NOMO-1 treated with dmso at 0.1 percent for 144 hours (cell line): ENCODE data around the gene LCK.
A peak's percentile ranks its signal among the peaks of the same experiment; 100 is the strongest.
"Not testable (repeated sequence)": the region's sequence is repeated elsewhere in the genome, so short reads cannot be mapped to it uniquely, and the experiment has no call there.

Experiments used
- DNase-seq: peaks from one replicate; lab custom pipeline; 2025; ENCODE audit not compliant: unreplicated experiment; lab: John Stamatoyannopoulos, UW

The LCK gene

DNA sequence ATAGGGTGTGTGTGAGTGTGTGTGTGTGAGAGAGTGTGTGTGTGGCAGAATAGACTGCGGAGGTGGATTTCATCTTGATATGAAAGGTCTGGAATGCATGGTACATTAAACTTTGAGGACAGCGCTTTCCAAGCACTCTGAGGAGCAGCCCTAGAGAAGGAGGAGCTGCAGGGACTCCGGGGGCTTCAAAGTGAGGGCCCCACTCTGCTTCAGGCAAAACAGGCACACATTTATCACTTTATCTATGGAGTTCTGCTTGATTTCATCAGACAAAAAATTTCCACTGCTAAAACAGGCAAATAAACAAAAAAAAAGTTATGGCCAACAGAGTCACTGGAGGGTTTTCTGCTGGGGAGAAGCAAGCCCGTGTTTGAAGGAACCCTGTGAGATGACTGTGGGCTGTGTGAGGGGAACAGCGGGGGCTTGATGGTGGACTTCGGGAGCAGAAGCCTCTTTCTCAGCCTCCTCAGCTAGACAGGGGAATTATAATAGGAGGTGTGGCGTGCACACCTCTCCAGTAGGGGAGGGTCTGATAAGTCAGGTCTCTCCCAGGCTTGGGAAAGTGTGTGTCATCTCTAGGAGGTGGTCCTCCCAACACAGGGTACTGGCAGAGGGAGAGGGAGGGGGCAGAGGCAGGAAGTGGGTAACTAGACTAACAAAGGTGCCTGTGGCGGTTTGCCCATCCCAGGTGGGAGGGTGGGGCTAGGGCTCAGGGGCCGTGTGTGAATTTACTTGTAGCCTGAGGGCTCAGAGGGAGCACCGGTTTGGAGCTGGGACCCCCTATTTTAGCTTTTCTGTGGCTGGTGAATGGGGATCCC is 22.5 kb downstream of the LCK start:
- DNase-seq, result no peak

DNA sequence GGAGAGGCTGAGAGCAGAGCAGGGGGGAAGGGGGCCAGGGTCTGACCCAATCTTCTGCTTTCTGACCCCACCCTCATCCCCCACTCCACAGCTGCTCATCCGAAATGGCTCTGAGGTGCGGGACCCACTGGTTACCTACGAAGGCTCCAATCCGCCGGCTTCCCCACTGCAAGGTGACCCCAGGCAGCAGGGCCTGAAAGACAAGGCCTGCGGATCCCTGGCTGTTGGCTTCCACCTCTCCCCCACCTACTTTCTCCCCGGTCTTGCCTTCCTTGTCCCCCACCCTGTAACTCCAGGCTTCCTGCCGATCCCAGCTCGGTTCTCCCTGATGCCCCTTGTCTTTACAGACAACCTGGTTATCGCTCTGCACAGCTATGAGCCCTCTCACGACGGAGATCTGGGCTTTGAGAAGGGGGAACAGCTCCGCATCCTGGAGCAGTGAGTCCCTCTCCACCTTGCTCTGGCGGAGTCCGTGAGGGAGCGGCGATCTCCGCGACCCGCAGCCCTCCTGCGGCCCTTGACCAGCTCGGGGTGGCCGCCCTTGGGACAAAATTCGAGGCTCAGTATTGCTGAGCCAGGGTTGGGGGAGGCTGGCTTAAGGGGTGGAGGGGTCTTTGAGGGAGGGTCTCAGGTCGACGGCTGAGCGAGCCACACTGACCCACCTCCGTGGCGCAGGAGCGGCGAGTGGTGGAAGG is 23.7 kb downstream of the LCK start:
- no peak for DNase-seq

DNA sequence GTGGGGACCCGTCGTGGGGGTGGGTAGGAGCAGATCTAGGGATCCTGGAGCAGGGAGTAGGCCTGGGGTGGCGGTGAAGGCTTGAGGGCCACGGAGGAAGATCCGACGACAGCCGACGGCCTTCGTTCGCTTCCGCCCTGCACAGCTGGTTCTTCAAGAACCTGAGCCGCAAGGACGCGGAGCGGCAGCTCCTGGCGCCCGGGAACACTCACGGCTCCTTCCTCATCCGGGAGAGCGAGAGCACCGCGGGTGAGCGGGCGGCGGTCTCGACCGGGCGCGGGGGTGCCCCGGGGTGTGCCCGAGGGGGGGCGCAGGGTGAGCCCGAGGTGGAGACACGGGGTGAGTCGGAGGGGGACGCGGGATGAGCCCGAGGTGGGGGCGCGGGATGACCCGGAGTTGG is 24.4 kb downstream of the LCK start:
- DNase-seq, result no peak

DNA sequence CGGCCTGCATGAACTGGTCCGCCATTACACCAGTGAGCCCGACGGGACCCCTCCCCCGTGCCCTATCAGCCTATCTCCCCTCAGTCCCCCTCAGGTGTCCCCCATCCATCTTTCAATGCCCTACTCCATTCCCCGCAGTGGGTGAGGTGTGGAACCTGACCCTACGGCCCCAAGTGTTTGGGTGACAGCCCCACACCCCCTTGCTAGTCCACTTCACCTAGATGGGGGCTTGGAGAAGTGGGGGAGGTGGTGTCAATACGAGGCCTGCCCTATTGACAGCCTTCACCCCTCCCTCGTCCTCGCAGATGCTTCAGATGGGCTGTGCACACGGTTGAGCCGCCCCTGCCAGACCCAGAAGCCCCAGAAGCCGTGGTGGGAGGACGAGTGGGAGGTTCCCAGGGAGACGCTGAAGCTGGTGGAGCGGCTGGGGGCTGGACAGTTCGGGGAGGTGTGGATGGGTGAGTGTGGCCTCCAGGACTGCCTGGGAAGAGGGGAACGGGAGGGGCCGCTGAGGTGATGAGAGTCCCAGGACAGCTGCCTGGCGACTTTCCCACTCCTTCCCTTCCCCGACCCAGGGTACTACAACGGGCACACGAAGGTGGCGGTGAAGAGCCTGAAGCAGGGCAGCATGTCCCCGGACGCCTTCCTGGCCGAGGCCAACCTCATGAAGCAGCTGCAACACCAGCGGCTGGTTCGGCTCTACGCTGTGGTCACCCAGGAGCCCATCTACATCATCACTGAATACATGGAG is 25.1 kb downstream of the LCK start:
- no peak for DNase-seq

DNA sequence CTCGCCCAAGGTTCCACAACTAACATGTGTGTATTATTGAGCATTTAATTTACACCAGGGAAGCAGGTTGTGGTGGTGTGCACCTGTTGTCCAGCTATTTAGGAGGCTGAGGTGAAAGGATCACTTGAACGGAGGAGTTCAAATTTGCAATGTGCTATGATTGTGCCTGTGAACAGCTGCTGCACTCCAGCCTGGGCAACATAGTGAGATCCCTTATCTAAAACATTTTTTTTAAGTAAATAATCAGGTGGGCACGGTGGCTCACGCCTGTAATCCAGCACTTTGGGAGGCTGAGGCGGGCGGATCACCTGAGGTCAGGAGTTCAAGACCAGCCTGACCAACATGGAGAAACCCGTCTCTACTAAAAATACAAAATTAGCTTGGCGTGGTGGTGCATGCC is 33.7 kb downstream of the LCK start:
- not testable (repeated sequence) for DNase-seq

DNA sequence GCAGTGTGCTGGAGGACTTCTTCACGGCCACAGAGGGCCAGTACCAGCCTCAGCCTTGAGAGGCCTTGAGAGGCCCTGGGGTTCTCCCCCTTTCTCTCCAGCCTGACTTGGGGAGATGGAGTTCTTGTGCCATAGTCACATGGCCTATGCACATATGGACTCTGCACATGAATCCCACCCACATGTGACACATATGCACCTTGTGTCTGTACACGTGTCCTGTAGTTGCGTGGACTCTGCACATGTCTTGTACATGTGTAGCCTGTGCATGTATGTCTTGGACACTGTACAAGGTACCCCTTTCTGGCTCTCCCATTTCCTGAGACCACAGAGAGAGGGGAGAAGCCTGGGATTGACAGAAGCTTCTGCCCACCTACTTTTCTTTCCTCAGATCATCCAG is 34.6 kb downstream of the LCK start:
- DNase-seq, result no peak

DNA sequence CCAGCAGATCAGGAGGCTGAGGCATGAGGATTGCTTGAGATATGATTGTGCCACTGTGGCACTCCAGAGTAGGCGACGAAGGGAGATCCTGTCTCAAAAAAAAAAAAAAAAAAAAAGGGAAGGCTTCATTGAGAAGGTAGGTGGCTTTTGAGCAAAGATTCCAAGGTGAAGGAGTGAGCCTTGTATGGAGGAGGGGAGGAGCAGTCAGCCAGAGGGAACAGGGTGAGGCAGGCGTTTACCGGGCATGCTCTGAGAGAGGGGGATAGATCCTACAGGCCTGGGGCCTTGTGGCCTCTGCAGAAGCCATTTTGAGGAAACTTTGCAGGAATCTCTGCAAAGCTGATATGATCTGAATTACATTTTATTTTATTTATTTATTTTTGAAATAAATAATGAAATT is 35.7 kb downstream of the LCK start:
- no peak for DNase-seq

DNA sequence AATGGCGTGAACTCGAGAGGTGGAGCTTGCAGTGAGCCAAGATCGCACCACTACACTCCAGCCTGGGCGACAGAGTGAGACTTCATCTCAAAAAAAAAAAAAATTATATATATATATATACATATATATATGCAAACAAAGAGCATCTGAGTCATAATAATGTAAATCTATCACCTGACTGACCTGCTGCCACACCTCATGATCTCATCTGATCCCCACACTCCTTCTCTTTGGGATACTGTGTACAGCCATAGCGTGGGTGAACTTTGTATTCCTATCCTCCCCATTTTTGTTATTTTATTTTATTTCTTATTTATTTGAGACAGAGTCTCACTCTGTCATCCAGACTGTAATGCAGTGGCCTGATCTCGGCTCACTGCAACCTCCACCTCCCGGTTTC is 38.2 kb downstream of the LCK start:
- DNase-seq, result no peak

DNA sequence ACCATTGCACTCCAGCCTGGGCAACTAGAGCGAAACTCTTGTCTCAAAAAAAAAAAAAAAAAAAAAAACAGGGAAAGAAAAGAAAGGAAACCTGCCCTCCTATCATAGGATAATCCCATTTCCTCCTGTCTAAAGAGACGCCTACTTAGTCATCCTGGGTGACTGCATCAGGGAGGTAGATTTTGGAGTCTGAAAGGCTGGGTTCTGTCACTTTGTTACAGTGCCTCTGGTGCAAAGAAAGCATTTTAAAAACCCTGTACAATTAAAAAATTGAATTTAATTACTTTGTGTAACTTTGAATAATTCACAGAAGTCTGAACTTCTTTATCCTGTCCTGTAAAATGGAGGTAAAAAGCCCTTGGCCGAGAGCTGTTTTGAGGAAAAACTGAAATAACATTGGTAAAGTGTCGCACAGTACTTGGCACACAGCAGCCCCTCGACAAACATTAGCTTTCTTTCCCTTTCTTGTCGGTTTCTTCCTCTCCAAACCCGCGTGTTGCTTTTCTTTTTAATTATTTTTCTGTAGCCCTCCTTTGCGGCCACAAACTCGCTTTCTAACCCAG is 40.2 kb downstream of the LCK start:
- no peak for DNase-seq

DNA sequence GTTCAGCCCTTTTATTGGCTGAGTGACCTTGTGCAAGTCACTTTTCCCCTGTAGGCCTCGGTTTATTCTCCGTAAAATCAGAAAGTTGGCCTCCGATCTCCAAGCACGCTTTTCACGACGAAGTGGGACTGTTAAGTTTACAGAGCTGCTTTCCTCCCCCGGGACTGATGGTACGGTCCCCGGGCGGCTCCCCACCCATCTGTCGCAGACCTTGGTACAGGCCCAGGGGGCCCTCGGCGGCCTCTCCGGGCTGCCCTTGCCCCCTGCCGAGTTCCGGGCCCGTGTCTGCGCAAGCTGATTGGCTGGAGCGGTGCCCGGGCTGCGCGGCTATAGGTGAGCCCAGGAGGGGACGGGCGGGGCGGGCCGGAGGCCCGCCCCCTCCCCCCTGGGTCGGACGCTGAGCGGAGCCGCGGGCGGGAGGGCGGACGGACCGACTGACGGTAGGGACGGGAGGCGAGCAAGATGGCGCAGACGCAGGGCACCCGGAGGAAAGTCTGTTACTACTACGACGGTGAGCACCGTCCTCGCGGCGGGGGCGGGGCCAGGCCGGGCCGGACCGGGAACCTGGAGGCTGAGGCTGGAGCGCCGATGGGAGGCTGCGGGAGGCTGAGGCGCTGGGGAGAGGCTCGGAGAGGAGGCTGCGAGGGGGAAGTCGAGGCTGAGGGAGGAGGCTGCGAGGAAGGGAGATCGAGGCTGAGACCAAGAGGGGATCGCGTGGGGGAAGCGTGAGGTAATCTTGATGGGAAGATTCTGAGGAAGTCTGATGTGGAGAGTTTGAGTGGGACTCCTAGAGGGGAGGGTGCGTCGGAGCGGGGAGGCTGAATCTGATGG is 40.9 kb downstream of the LCK start, which contains the start of gene HDAC1:
Gene HDAC1, plus strand, starts transcription at position 376 of the 831 bp plus-strand sequence. Its CDS starts 87 bp downstream, at position 463.
- peak; percentile 97 for DNase-seq

DNA sequence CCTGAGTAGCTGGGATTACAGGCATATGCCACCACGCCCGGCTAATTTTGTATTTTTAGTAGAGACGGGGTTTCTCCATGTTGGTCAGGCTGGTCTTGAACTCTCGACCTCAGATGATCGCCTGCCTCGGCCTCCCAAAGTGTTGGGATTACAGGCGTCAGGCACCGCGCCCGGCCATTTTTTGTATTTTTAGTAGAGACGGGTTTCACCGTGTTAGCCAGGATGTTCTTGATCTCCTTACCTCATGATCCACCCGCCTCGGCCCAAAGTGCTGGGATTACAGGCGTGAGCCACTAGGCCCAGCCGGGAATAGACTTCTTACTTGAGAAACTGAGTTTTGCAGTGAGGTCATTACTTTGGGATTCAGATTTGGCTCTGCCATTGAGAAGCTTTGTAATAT is 47.1 kb downstream of the LCK start:
- not testable (repeated sequence) for DNase-seq

DNA sequence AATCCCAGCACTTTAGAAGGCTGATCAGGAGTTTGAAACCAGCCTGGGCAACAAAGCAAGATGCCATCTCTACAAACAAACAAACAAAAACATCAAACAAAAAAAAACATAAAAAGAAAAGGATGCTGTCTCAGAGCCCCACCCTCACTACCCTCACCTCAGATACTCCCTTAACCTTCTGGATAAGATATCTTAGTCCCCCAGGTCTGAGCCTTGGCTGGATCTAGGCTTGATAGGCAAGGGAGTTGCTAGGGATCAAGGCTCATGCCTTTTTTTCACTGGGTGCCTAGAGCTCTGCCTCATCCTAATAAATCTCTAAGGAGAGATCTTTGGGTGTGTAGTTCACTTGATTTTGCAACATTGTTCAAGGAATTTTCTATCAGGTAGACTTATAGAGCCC is 48.3 kb downstream of the LCK start:
- no peak for DNase-seq

DNA sequence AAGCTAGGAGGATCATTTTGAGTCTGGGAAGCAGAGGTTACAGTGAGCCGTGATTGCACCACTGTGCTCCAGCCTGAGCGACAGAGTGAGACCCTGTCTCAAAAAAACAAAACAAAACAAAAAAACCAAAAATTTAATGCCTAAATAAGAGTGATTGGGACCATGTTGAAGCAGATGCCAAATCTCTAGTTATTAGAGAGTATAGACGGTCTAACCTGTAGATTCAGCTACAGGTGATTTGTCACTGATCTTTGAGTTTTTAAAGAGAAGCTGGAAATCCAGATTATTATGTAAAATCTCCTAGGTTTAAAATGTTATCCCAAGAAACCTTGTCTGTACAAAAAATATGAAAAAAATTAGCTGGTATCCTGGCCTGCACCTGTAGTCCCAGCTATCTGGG is 52.3 kb downstream of the LCK start:
- DNase-seq, result no peak

DNA sequence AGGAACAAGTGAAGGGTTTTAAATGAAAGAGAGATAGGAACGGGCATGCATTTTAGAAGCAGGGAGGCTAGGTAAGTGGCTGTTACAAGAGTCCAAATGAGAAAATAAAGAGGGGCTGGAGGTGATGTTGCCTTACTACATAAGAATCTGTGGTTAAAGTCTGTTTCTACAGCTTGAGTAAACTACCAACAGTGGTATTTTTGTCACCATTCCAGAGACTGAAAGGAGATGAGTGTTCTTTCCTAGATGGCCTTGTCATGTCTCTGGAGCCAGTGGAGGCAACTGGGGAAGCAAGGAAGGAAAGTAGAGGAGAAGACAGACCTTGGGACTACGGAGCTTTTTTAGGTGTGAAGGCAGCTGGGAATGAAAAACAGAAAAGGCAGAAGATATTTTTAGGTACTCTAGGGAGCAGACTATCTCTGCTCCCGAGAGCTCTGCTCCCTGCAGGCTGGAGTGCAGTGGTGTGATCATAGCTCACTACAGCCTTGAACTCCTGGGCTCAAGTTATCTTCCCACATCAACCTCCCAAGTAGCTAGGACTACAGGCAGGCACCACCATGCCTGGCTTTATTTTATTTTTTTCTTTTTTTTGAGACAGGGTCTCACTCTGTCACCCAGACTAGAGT is 53.0 kb downstream of the LCK start:
- no peak for DNase-seq

DNA sequence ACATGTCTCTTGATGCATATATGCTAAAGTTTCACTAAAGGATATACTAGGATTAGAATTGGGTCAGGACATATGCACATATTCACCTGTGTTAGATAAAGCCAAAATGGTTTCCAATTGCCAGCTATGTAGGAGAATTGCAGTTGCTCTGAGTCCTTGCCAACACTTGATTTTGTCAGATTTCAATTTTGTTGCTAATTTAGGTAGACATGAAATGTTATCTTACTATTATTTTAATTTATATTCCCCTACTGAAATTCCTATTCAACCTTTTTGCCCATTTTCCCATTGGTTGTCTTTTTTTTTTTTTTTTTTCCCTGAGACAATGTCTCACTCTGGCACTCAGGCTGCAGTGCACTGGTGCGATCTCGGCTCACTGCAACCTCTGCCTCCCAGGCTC is 54.2 kb downstream of the LCK start:
- no peak for DNase-seq

DNA sequence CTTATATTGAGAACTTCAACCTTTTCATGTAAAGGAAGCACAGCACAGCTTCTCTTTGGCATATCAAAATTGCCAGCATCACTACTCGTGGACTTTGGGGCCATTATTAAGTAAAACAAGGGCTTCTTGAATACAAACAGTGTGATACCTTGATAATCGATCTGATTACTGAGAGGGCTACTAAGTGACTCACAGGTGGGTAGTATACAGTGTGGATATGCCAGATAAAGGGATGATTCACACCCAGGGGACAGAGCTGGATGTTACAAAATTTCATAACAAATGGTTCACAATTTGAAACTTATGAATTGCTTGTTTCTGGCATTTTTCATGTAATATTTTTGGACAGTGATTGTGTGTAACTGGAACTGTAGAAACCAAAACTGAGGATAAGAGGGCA is 56.3 kb downstream of the LCK start:
- DNase-seq, result no peak

DNA sequence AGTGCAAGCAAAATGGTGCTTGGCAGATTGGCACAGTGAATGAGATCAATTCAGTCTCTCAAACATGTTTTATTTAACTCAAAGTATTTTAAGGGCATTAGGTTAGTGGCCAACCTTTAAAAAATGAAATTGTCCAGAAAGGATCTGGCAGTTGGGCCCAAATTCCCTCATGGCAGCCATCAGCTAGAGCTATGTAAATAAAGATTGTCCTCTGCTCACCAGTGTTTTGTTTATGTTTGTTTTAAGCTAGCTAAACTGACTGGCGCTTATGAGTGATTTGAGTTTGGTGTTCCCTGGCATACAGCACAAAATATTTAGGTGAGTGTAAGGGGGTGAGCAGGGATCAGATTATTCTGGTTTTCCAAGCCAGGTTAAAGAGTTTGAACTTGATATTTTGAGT is 58.9 kb downstream of the LCK start:
- no peak for DNase-seq

DNA sequence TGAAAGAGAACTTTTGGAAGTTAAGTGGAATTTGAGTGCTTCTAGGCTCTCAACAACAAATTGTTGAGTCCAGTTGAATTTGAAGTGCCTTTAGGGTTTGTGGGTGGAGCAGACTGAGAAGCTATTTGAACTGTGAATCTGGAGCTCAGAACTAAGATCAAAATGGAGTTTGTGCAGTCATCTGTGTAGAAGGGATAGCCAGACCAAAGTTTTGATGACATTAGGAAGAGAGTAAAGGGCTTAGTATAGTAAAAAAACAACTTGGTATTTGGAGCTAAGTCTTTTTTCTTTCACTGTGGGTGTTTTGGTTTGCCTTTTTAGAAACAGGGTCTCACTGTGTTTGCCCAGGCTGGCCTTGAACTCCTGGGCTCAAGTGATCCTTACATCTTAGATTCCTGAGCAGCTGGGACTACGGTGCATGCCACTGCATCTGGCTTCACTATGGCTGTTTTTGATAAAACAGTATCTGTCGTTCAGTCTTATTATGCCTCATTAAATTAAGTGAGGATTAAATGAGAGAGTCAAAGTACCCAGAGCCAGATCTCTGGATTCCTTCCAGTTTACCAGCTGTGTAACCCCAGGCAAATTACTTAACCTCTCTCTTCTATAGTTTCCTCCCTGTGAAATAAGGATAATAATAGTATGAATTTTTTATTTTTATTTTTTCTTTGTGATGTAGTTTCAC is 60.8 kb downstream of the LCK start:
- DNase-seq, result no peak

DNA sequence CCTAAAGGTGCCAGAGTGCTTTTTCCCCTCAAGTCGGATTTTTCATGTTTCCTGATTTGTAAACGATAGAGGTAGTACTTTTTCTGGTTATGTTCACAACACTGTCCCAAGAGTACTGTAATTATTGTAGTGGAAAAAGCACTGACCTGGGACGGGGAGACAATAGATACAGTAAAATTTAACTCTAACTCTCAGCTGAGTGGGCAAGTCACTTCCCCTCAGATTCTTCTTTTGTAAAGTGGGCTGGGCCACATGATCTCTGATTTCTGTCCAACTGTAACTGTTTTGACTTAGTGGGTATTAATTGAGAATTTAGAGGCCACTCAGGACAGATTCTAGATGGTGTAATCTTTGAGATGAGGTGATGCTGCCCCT is 65.8 kb downstream of the LCK start:
- DNase-seq, result no peak
